Activated T-helper 1 cell treated with anti-CD3 and anti-CD28 coated beads, Interleukin-12 subunit alpha, Interleukin-12 subunit beta, Interleukin-2, Interleukin-4 antibody, amounts not matched to agents 30 ng/mL and 10 ng/mL and 1 ng/mL, durations not matched to agents 14 hours and 24 hours and 36 hours (primary cell): Measurements from ENCODE around the gene POLR1C. TPM values are rescaled to one million over a fixed set of nuclear protein-coding genes. Genes with fewer than 3 reads are reported as not detected.

ENCODE experiments used
- total RNA-seq: library from RNA; stranded (reverse); gene quantifications from 2 replicates; pipeline ENCODE4 v1.2.3, GENCODE V29; 2022

The POLR1C gene
- total RNA-seq, 1 donor from 2014 or later: 85.8 TPM

Other genes with a start within 250 kb of the POLR1C start
- not detected in 2 replicates for gene SLC22A7, start 218.8 kb upstream of the POLR1C start, total RNA-seq
- not detected in 2 replicates for gene CRIP3, start 208.3 kb upstream of the POLR1C start, total RNA-seq
- gene ZNF318, start 147.4 kb upstream of the POLR1C start, total RNA-seq: 9.1 and 9.7 TPM in 2 replicates
- gene ABCC10, start 89.5 kb upstream of the POLR1C start, total RNA-seq: 40.5 and 43.6 TPM in 2 replicates
- 1.5 and 2.0 TPM in 2 replicates for gene DLK2, start 61.5 kb upstream of the POLR1C start, total RNA-seq
- 43.4 and 48.2 TPM in 2 replicates for gene TJAP1, start 39.5 kb upstream of the POLR1C start, total RNA-seq
- 0.10 and 0.12 TPM in 2 replicates for gene LRRC73, start 6.7 kb upstream of the POLR1C start, total RNA-seq
- gene YIPF3, start 163 bp upstream of the POLR1C start, total RNA-seq: 60.2 and 62.5 TPM in 2 replicates
- 135 and 149 TPM in 2 replicates for gene XPO5, start 58.9 kb downstream of the POLR1C start, total RNA-seq
- 35.7 and 39.1 TPM in 2 replicates for gene POLH, start 59.1 kb downstream of the POLR1C start, total RNA-seq
- gene GTPBP2, start 112.2 kb downstream of the POLR1C start, total RNA-seq: 72.4 and 73.0 TPM in 2 replicates
- 34.8 and 39.0 TPM in 2 replicates for gene MAD2L1BP, start 118.8 kb downstream of the POLR1C start, total RNA-seq
- not detected in 2 replicates for gene RSPH9, start 127.9 kb downstream of the POLR1C start, total RNA-seq
- gene MRPS18A, start 170.7 kb downstream of the POLR1C start, total RNA-seq: 55.0 and 55.9 TPM in 2 replicates